B cell (primary cell): ENCODE data around the gene SUMO2.

Source experiments
- CTCF ChIP-seq: fragments of 200-600 bp; IDR thresholded peaks from one replicate; pipeline ENCODE4 v1.8.0; 2022; ENCODE audit warnings: antibody characterized with exemption, mild to moderate bottlenecking
- EZH2 ChIP-seq: IDR thresholded peaks from 2 replicates; pipeline ENCODE4 v1.6.1; 2012; ENCODE audit warnings: borderline replicate concordance, low read depth, mild to moderate bottlenecking, moderate library complexity, low read length; ENCODE audit not compliant: insufficient read depth, poor library complexity, severe bottlenecking

- TF ChIP-seq EZH2 (no peak), CTCF (no peak)
Measured at GRCh38 chr17:75154195-75155106, 28.3 kb downstream of the SUMO2 start, which contains the start of gene JPT1.
